Measurements from ENCODE around the gene COL27A1. TPM values are rescaled to one million over a fixed set of nuclear protein-coding genes. Genes with fewer than 3 reads are reported as not detected.

COL27A1 gene
- total RNA-seq (2014; rRNA removed; shearing (Covaris generic)), result 8.2 and 8.4 TPM in 2 replicates

- DNase-seq (ENCODE audit: low spot score), result peak; percentile 66
Measured at GRCh38 chr9:114155263-114155994, at the start of gene COL27A1. Gene COL27A1, plus strand, starts transcription at chr9:114155537. Its CDS starts 414 bp downstream, at chr9:114155951.

GRCh38 chr9:114107286-114108001 is 47.9 kb upstream of the COL27A1 start:
- DNase-seq (ENCODE audit: low spot score), result no peak

GRCh38 chr9:114108016-114108833 is 47.1 kb upstream of the COL27A1 start:
- DNase-seq (ENCODE audit: low spot score), result peak; percentile 61

- DNase-seq (ENCODE audit: low spot score), result no peak
Measured at GRCh38 chr9:114109124-114109523, 46.2 kb upstream of the COL27A1 start.

GRCh38 chr9:114110180-114110579 is 45.2 kb upstream of the COL27A1 start:
- peak; percentile 62 for DNase-seq (ENCODE audit: low spot score)

- no peak for DNase-seq (ENCODE audit: low spot score)
Measured at GRCh38 chr9:114112325-114112724, 43.0 kb upstream of the COL27A1 start.

GRCh38 chr9:114112778-114113584 is 42.4 kb upstream of the COL27A1 start:
- peak; percentile 44 for DNase-seq (ENCODE audit: low spot score)

GRCh38 chr9:114114364-114114763 is 41.0 kb upstream of the COL27A1 start:
- DNase-seq (ENCODE audit: low spot score), result no peak

- no peak for DNase-seq (ENCODE audit: low spot score)
Measured at GRCh38 chr9:114115654-114116125, 39.6 kb upstream of the COL27A1 start.

- DNase-seq (ENCODE audit: low spot score), result no peak
Measured at GRCh38 chr9:114116126-114116747, 39.1 kb upstream of the COL27A1 start.

GRCh38 chr9:114117614-114117995 is 37.7 kb upstream of the COL27A1 start:
- no peak for DNase-seq (ENCODE audit: low spot score)

- DNase-seq (ENCODE audit: low spot score), result no peak
Measured at GRCh38 chr9:114117996-114118830, 37.1 kb upstream of the COL27A1 start.

- no peak for DNase-seq (ENCODE audit: low spot score)
Measured at GRCh38 chr9:114119242-114120191, 35.8 kb upstream of the COL27A1 start.

GRCh38 chr9:114120192-114121014 is 34.9 kb upstream of the COL27A1 start:
- DNase-seq (ENCODE audit: low spot score), result no peak

GRCh38 chr9:114121227-114122135 is 33.9 kb upstream of the COL27A1 start:
- DNase-seq (ENCODE audit: low spot score), result no peak

- no peak for DNase-seq (ENCODE audit: low spot score)
Measured at GRCh38 chr9:114122136-114123027, 33.0 kb upstream of the COL27A1 start.
